Thyroid gland (tissue), 4 donors: ENCODE data around the gene RPS6KA6.

Source experiments
- POLR2A ChIP-seq, 2 donors: fragments of 450-650 bp; IDR thresholded peaks; one replicate each; pipeline ENCODE4 v1.6.1; 2017; ENCODE audit warnings: antibody characterized with exemption in 2 of 2, mild to moderate bottlenecking in 2 of 2, moderate library complexity in 1 of 2
- TF ChIP-seq, protein P1 (sequence below), 6 experiments: fragments of 200-600 bp in 3 of 6; fragments of 450-650 bp in 3 of 6; sonication (generic) in 3 of 6; IDR thresholded peaks; one replicate each; pipeline ENCODE4 v1.5.1; 2016 to 2019; ENCODE audit warnings: antibody characterized with exemption in 6 of 6, mild to moderate bottlenecking in 2 of 6, inconsistent platforms in 1 of 6, moderate library complexity in 1 of 6

DNA sequence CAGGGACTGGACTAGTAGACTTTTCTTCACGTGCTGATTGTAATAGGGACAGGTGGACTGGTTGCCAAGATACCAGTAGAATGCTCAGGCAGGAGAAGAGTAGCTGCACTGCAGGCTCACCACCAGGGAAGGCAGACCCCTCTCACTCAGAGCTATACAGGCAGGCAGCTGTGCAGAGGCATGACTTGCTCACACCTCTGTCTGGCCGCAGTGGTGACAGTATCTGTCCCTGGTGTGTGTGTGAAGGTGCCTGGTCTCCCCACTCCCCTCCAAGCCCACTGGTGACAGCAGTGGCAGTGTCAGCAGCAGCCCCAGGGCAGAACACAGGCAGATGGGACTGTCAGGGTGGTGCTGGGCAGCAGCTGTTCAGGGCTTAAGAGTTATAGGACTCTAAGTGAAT lies 140.7 kb downstream of the RPS6KA6 start:
- TF ChIP-seq, protein P1, sequence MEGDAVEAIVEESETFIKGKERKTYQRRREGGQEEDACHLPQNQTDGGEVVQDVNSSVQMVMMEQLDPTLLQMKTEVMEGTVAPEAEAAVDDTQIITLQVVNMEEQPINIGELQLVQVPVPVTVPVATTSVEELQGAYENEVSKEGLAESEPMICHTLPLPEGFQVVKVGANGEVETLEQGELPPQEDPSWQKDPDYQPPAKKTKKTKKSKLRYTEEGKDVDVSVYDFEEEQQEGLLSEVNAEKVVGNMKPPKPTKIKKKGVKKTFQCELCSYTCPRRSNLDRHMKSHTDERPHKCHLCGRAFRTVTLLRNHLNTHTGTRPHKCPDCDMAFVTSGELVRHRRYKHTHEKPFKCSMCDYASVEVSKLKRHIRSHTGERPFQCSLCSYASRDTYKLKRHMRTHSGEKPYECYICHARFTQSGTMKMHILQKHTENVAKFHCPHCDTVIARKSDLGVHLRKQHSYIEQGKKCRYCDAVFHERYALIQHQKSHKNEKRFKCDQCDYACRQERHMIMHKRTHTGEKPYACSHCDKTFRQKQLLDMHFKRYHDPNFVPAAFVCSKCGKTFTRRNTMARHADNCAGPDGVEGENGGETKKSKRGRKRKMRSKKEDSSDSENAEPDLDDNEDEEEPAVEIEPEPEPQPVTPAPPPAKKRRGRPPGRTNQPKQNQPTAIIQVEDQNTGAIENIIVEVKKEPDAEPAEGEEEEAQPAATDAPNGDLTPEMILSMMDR (IDR thresholded peaks at IDR 0.05) = no peak
- no peak for TF ChIP-seq POLR2A (IDR thresholded peaks at IDR 0.05)
